GM15510 (cell line): ENCODE measurements around the gene RBM7.

ENCODE experiments used
- POLR2A ChIP-seq: IDR thresholded peaks from 3 replicates; pipeline ENCODE4 v1.6.1; 2011; ENCODE audit warnings: borderline replicate concordance; ENCODE audit not compliant: insufficient read length; ENCODE audit errors: extremely low read depth

RBM7 gene

GRCh38 chr11:114386131-114386530 lies 14.3 kb upstream of the RBM7 start:
- TF ChIP-seq POLR2A = no peak

GRCh38 chr11:114386545-114386944 lies 13.9 kb upstream of the RBM7 start:
- no peak for TF ChIP-seq POLR2A

- no peak for TF ChIP-seq POLR2A
Measured at GRCh38 chr11:114392735-114393667, 7.5 kb upstream of the RBM7 start.

GRCh38 chr11:114395736-114396135 lies 4.7 kb upstream of the RBM7 start:
- TF ChIP-seq POLR2A = no peak

- TF ChIP-seq POLR2A = no peak
Measured at GRCh38 chr11:114396916-114397315, 3.5 kb upstream of the RBM7 start.

- no peak for TF ChIP-seq POLR2A
Measured at GRCh38 chr11:114397349-114397982, 3.0 kb upstream of the RBM7 start.

GRCh38 chr11:114398303-114398920 lies 2.1 kb upstream of the RBM7 start:
- TF ChIP-seq POLR2A = no peak

- no peak for TF ChIP-seq POLR2A
Measured at GRCh38 chr11:114399490-114400215, 813 bp upstream of the RBM7 start.

- TF ChIP-seq POLR2A = no peak
Measured at GRCh38 chr11:114400915-114401223, 403 bp downstream of the RBM7 start.

- TF ChIP-seq POLR2A = no peak
Measured at GRCh38 chr11:114401311-114401710, 845 bp downstream of the RBM7 start.

GRCh38 chr11:114412946-114413345 lies 12.5 kb downstream of the RBM7 start:
- no peak for TF ChIP-seq POLR2A

- TF ChIP-seq POLR2A = no peak
Measured at GRCh38 chr11:114413958-114414357, 13.5 kb downstream of the RBM7 start.

GRCh38 chr11:114416441-114416961 lies 16.0 kb downstream of the RBM7 start:
- TF ChIP-seq POLR2A = no peak

- TF ChIP-seq POLR2A = no peak
Measured at GRCh38 chr11:114426280-114426679, 25.8 kb downstream of the RBM7 start.

GRCh38 chr11:114430290-114430689 lies 29.8 kb downstream of the RBM7 start:
- no peak for TF ChIP-seq POLR2A
